ENCODE data around the gene GRIN3B. TPM values are rescaled to one million over a fixed set of nuclear protein-coding genes. Genes with fewer than 3 reads are reported as not detected.

Gene GRIN3B
- total and polyA plus RNA-seq, 2 of the 8 experiments (the other 6 are each of a cell fraction or from before 2014, with no cell fraction given), result 0.45 to 1.0 TPM

GRCh38 chr19:984165-984967 lies 15.9 kb upstream of the GRIN3B start, which contains the start of gene WDR18 (continued):
- TF ChIP-seq EP300 (IDR thresholded peaks at IDR 0.05; ENCODE audit: borderline replicate concordance in 1 of 2, low read depth in 2 of 2, low read length in 2 of 2) (no peak), NANOG (IDR thresholded peaks at IDR 0.05; ENCODE audit: insufficient read depth, low read depth, low read length, poor library complexity, severe bottlenecking) (no peak), KDM4A (IDR thresholded peaks at IDR 0.05; ENCODE audit: low read depth, low read length, severe bottlenecking) (peak; percentile 90), ATF2 (IDR thresholded peaks at IDR 0.05; ENCODE audit: low read length) (no peak), TAF7 (optimal IDR thresholded peaks at IDR 0.05; ENCODE audit: borderline replicate concordance, low read depth, low read length) (peak; percentile 78), SP1 (IDR thresholded peaks at IDR 0.05; ENCODE audit: low read depth, low read length) (peak; percentile 24; the same call in 1 of the 2 replicates), JUND (IDR thresholded peaks at IDR 0.05; ENCODE audit: low read length) (no peak), CTBP2 (IDR thresholded peaks at IDR 0.05; ENCODE audit: borderline replicate concordance, insufficient read depth, insufficient read length, low read length) (no peak), GTF2F1 (IDR thresholded peaks at IDR 0.05; ENCODE audit: borderline replicate concordance, low read depth, low read length) (no peak), NRF1 (IDR thresholded peaks at IDR 0.05; ENCODE audit: low read depth, low read length) (peak; percentile 94), CEBPB (IDR thresholded peaks at IDR 0.05; ENCODE audit: low read depth, low read length) (no peak), GABPA (IDR thresholded peaks at IDR 0.05; ENCODE audit: borderline replicate concordance, insufficient read depth, low read length) (peak; percentile 82; the same call in 1 of the 2 replicates), SAP30 (IDR thresholded peaks at IDR 0.05; ENCODE audit: insufficient read depth, insufficient replicate concordance, low read length) (no peak), SIN3A (conservative IDR thresholded peaks at IDR 0.05 in 1 of 2, IDR thresholded peaks at IDR 0.05 in 1 of 2; ENCODE audit: low read depth in 1 of 2, low read length in 2 of 2) (peak in 1 of 2 experiments; percentile 76; a peak in 2 of 4 replicates), MAFK (IDR thresholded peaks at IDR 0.05; ENCODE audit: low read depth, low read length) (no peak), CHD1 (IDR thresholded peaks at IDR 0.05; ENCODE audit: low read depth, low read length) (no peak), BCL11A (IDR thresholded peaks at IDR 0.05; ENCODE audit: low read depth in 2 of 2, low read length in 2 of 2) (no peak), POU5F1 (IDR thresholded peaks at IDR 0.05; ENCODE audit: low read depth, low read length) (no peak), SP4 (IDR thresholded peaks at IDR 0.05; ENCODE audit: low read length) (no peak), MAX (IDR thresholded peaks at IDR 0.05) (peak; percentile 86), CBX5 (IDR thresholded peaks at IDR 0.05; ENCODE audit: low read depth, low read length) (no peak)

Measured in H1 (cell line).